ENCODE data around the gene ZNF236. TPM values are rescaled to one million over a fixed set of nuclear protein-coding genes. Genes with fewer than 3 reads are reported as not detected.
A peak's percentile ranks its signal among the peaks of the same experiment; 100 is the strongest.

The ZNF236 gene
- total RNA-seq, 1 donor from 2014 or later = 19.4 TPM

- Mint-ChIP-seq H3K27ac (ENCODE audit: unreplicated experiment) (no peak overlapping the region), H3K27me3 (ENCODE audit: unreplicated experiment) (peaks cover 2% of the 10 kb centered on the region)
- TF ChIP-seq CTCF (IDR thresholded peaks at IDR 0.05; ENCODE audit: unreplicated experiment) = no peak
These were observed 175.8 kb downstream of the ZNF236 start for GRCh38 chr18:76997951-76998808.

GRCh38 chr18:76999077-76999476 is 176.7 kb downstream of the ZNF236 start:
- TF ChIP-seq CTCF (IDR thresholded peaks at IDR 0.05; ENCODE audit: unreplicated experiment) = no peak
- Mint-ChIP-seq H3K36me3 (ENCODE audit: low read depth, unreplicated experiment) (no peaks in the 10 kb centered on the region), H3K4me1 (ENCODE audit: unreplicated experiment) (no peaks in the 10 kb centered on the region), H3K27ac (ENCODE audit: unreplicated experiment) (no peak overlapping the region), H3K9me3 (ENCODE audit: unreplicated experiment) (no peaks in the 10 kb centered on the region), H3K27me3 (ENCODE audit: unreplicated experiment) (peaks cover 2% of the 10 kb centered on the region), H3K4me3 (ENCODE audit: unreplicated experiment) (no peak overlapping the region)
- no peak for DNase-seq (ENCODE audit: low spot score)

More at GRCh38 chr18:76997951-76998808, 175.8 kb downstream of the ZNF236 start:
- Mint-ChIP-seq H3K36me3 (ENCODE audit: low read depth, unreplicated experiment) (no peaks in the 10 kb centered on the region), H3K4me1 (ENCODE audit: unreplicated experiment) (no peaks in the 10 kb centered on the region), H3K4me3 (ENCODE audit: unreplicated experiment) (no peak overlapping the region), H3K9me3 (ENCODE audit: unreplicated experiment) (no peaks in the 10 kb centered on the region)
- no peak for DNase-seq (ENCODE audit: low spot score)

- Mint-ChIP-seq H3K36me3 (ENCODE audit: low read depth, unreplicated experiment) (no peaks in the 10 kb centered on the region), H3K27me3 (ENCODE audit: unreplicated experiment) (peaks cover 4% of the 10 kb centered on the region), H3K4me3 (ENCODE audit: unreplicated experiment) (no peak overlapping the region), H3K9me3 (ENCODE audit: unreplicated experiment) (no peaks in the 10 kb centered on the region), H3K4me1 (ENCODE audit: unreplicated experiment) (no peaks in the 10 kb centered on the region), H3K27ac (ENCODE audit: unreplicated experiment) (no peak overlapping the region)
- TF ChIP-seq CTCF (IDR thresholded peaks at IDR 0.05; ENCODE audit: unreplicated experiment) = peak; percentile 98
- DNase-seq (ENCODE audit: low spot score) = peak; percentile 65
These were observed 178.2 kb downstream of the ZNF236 start for GRCh38 chr18:77000527-77000926.

GRCh38 chr18:77001041-77001440 is 178.7 kb downstream of the ZNF236 start:
- Mint-ChIP-seq H3K4me1 (ENCODE audit: unreplicated experiment) (no peaks in the 10 kb centered on the region), H3K36me3 (ENCODE audit: low read depth, unreplicated experiment) (no peaks in the 10 kb centered on the region), H3K27ac (ENCODE audit: unreplicated experiment) (no peak overlapping the region), H3K4me3 (ENCODE audit: unreplicated experiment) (no peak overlapping the region), H3K9me3 (ENCODE audit: unreplicated experiment) (no peaks in the 10 kb centered on the region), H3K27me3 (ENCODE audit: unreplicated experiment) (peaks cover 4% of the 10 kb centered on the region)
- no peak for TF ChIP-seq CTCF (IDR thresholded peaks at IDR 0.05; ENCODE audit: unreplicated experiment)
- no peak for DNase-seq (ENCODE audit: low spot score)

GRCh38 chr18:77001979-77002378 is 179.6 kb downstream of the ZNF236 start:
- H3K4me1 Mint-ChIP-seq (ENCODE audit: unreplicated experiment) = no peaks in the 10 kb centered on the region
- no peaks in the 10 kb centered on the region for H3K36me3 Mint-ChIP-seq (ENCODE audit: low read depth, unreplicated experiment)
- no peak overlapping the region for H3K4me3 Mint-ChIP-seq (ENCODE audit: unreplicated experiment)
- peaks cover 4% of the 10 kb centered on the region for H3K27me3 Mint-ChIP-seq (ENCODE audit: unreplicated experiment)
- no peak for TF ChIP-seq CTCF (IDR thresholded peaks at IDR 0.05; ENCODE audit: unreplicated experiment)
- no peak for DNase-seq (ENCODE audit: low spot score)
- no peaks in the 10 kb centered on the region for H3K9me3 Mint-ChIP-seq (ENCODE audit: unreplicated experiment)
- no peak overlapping the region for H3K27ac Mint-ChIP-seq (ENCODE audit: unreplicated experiment)

Measured in endothelial cell (in vitro differentiated cells).